AG20443 (cell line): Measurements from ENCODE around the gene CNTN5.

Experiments
- DNase-seq: peaks from one replicate; pipeline ENCODE4 v3.0.0; 2012; ENCODE audit warnings: low spot score, mixed read lengths

CNTN5 gene

DNA sequence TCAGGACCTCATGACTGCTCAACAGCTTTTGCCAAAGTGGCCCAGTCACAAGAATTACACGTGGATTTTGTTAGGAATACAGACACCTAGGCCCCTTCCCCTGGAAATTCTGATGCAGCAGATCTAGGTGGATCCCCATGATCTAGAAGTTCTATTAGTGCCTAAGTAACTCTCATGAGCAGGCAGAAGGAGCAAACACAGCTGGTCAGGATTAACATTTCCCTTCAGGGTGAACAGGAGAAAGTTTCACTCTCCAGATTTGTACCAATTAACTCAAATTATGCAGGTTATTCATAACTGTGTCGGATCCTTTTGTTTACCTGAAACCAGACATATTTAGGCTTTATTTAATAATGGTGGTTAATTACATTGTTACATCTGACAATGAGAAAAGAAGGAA, 1072.9 kb downstream of the CNTN5 start:
- no peak for DNase-seq

DNA sequence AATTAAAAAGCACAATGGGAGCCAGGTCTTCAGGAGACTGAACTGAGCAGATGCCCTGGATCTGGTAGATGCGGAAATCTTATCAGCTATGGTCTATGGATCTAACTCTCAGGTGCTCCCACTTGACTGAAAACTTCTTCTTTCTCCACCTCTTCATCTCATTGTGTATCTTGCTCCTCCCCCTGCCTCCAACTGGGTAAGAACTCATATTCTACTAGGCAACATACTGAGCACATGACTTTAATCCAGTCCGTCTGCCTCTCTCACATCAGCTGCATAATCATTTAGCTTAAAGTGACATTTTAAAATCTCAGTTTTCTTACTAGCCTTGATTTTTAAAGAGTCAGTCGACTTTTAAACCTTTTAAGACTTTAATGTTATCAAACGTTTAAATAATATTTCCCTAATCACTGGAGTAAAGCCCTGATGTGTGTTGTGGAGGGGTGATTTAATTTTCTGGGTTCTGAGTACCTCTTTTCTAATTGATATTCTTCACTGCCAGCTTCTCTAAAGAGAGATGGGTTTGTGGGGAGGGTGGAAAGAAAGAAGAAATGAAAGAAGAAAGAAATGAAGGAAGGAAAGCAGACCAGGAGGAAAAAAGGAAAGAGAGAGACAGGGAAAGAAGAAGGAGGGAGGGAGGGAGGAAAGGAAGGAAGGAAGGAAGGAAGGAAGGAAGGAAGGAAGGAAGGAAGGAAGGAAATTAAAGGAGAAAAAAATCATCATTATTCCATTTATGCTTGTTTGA, 1073.5 kb downstream of the CNTN5 start:
- DNase-seq = no peak

DNA sequence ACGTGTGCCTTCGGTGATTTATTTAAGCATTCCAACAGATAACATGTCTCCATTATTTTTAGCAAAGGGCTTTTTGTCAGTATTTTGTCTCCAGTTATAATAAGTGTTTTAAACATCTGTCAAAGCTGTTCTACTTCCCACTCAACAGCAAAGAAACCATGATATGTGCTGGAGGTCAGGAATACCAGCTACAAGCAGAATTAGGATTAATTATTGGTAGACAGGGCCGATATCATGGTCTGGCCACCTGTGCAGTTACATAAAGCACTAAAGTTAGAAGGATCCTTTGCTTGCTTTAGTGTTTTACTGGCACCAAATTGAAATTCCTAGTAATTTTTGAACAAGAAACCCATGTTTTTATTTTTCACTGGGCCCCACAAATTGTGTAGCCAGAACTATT, 1075.1 kb downstream of the CNTN5 start:
- no peak for DNase-seq

DNA sequence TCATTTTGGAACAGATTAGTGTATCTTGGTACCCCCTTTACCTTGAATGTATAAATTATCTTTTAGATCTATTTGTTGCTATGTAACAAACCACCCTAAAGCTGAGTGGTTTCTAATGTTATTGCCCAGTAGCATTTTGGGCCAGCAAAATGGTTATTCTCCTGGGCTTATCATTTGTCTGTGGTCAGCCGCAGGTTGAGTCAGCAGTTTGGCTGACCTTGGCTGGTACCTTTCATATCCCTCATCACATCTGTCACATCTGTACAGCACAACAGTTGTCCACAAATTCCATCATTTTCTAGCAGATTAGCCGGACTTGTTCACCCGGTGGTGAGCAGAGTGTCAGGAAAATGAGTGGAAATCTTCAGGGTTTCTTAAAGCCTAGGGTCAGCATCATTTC, 1077.8 kb downstream of the CNTN5 start:
- no peak for DNase-seq

DNA sequence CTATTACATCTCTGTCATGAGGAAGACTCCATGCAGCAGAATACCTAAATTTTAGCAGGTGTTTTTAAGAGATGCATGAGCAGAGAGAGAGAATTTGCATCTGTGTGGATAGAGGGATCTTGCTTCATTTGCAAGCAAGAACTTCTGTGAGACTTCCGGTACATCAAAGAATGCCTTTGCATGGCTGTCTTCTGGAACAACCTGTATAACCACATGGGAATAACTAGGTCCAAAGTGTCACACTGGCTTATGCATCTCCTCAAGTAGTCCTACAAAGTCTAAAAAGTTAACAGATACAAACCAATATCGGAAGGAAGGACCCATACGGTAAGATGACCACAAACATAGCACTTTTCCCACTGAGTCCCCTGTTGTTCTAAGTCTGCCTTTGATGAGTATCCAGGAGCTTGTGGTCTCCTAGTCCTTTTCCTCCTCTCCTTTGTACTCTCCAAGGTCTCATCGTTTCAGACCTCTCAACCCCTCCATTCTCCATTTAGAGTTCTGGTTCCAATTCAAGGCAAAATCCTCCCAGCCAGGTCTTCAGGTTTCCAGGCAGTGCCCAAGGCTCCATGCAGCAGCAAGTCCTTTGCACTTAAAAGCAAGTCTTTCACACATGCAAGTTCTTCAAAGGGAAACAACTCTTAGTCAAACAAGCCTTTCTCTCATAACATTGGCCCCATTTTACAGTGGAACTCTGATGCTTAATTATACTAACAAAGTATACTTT, 1084.7 kb downstream of the CNTN5 start:
- no peak for DNase-seq

DNA sequence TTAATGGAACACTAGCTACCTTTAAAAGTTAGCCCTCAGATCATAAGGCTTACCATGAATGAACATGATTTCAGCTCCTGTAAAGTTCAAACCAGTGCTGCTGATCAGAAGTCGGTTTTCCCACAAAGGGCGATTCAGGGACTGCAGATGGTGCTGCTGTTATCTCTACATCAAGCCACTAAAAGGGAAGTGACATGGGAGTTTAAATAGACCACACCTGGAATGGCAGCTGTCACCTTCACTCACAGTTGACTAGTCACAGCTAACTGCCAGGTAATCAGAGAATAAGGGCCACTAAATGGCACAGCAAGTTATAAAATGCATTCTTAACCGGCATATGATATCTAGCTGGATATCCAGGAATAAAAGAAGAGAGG, 1085.2 kb downstream of the CNTN5 start:
- DNase-seq = no peak

DNA sequence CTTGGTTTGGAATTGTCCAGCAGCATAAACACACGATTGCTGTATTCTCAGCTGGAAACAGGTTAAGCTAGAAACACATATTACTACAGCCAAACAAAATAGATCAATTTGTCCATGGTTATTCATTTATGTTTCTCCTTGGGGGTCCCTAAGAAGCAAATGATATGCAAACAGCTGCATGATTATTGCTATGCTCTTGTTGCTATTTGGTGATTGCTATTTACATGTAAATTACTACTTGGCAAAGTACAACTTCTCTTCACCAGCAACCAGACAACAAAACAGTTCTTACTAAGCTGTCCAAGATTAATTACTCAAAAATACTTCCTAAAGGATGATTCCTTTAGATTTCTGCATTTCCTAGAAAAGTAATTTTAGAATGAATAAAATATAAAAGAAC, 1098.4 kb downstream of the CNTN5 start:
- DNase-seq = no peak

DNA sequence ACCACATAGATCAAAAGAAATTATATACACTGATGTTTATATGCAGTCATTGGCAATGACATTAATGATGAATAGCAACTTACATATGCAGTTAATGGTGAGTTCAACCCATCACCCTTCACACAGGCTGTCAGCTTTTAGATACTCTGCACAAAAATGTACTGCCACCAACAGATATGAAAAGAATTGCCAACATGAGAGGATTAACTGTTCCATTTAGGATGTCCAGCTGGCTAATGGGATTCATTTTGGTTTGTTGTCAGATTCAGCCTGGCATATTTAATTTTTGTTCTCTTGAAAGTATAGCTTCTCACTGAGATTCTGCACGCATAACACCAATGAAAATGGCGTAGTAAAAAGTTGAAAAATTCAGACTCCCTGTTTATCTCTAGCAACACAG, 1112.4 kb downstream of the CNTN5 start:
- no peak for DNase-seq

DNA sequence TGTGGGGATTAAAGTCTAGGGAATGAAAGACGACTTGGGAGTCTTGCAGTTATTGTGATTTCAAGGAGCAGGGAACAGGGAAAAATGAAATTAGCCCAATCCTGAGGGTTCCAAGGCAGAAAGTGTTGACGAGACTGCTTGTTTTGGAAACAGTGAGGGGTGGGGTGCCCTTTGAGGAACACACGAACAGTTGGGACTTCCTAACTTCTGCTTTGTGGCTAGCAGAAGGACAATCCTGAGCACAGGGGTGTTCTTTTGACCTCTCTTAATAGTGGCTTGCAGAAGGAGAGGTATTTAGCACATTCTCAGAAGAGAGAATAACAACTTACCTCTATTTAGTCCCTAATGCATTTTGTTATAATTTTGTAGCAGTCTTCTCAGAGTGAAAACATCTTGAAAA, 1120.5 kb downstream of the CNTN5 start:
- DNase-seq = no peak

DNA sequence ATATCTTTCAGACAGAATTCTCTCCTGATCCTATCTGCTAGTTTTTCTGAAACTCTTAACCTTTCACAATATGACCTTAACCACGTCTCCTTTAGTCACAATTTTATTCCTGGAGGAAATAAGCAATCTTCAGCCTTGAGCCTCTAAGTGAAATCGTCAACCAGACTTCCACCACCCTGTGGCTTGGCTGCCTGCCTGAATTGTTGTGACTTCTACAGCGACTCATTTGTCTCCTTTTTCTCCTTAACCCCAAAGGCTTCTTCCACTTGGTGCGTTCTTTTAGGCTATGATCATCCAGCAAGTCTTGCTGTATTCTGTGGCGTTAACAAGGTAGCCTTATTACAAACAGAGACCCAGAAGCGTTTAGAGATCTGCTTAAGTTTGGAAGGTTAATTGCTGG, 1131.2 kb downstream of the CNTN5 start:
- DNase-seq = no peak

DNA sequence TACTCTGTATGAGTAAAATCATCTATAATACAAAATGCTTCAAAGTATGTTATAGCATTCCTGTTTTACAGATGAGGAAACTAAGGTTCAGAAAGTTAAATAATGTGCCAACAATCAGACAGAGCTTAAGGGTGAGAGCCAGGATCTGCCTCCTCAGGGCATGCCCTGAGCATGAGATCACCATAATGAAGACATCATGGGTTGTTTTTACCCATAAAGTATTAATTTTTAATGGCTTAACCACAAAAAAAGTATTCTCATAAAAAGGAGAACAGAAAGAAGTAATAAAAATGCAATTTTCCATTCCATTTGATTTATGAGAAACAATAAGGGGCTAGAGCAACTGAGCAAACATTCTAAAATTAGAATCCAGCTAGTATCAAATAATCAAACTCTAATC, 1132.0 kb downstream of the CNTN5 start:
- DNase-seq = no peak

DNA sequence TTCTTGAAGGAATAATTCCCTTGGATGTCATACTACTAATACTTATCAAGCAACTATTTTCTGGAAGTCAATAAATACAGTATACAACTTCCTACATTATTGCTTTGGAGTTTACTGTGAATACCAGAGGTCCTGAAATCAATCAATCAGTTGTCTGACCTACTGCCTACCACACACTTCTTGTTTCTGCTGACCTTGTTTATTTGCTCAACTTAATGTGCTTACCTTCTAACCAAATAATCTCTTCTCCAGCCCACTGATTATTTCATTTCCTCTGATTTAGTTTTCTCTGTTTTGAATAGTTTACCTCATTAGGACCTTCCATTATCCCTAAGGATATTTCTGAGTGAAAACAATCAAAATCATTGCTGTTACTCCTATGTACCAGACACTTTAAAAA, 1142.7 kb downstream of the CNTN5 start:
- DNase-seq = no peak

DNA sequence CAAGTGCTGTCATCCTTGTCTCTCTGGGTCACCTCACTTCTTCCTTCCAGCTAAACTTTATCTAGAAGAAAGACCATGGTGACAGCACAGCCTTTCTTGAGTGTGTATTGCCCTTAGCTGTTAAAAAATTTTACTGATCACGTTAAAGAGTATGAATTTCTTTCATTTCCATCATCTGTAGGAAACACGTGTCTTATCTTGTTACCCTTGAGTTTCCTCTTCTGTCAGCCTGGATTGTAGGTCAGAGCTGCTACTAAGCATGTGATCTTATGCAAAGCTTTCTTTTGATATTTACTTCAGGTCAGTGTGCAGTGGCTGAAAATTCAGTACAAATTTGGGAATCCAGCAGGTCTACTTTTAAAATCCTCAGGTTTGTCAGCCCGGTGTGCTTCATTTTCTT, 1154.1 kb downstream of the CNTN5 start:
- no peak for DNase-seq

DNA sequence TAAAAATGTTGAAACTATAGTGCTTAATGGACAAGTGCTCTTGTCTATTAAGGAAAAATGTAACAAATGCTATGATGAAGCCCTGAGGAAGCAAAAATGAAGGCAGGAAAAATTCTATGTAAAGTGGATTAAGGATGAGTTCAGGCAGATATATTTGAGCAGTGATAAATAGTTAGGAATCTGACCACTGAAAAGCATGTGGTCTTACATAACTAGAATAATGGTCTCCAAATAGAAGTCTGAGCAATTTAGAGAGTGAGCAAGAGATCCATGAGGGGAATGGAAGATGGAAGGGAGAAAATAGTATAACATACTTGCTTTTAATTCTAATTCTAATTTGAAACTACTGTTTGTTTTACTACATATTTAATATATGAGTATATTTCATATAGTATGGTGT, 1155.7 kb downstream of the CNTN5 start:
- no peak for DNase-seq

DNA sequence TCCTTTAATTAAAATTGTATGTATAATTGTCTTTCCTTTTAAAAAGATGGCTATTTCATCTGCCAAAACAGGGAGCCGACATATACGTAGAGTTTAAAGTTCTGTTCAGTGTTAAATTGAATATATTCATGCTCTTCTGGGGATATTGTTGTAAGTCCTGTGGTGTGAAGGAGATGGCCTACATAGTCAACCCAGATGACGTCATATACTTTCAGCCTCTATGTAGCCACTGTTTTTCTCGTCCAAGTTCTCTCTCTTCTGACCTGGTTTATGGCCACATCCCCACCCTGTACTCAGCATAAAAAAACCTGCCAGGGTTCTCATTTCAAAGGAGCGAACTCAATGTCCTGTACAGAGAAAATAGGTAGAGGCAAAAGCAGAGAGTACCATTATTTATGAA, 1156.9 kb downstream of the CNTN5 start:
- no peak for DNase-seq

DNA sequence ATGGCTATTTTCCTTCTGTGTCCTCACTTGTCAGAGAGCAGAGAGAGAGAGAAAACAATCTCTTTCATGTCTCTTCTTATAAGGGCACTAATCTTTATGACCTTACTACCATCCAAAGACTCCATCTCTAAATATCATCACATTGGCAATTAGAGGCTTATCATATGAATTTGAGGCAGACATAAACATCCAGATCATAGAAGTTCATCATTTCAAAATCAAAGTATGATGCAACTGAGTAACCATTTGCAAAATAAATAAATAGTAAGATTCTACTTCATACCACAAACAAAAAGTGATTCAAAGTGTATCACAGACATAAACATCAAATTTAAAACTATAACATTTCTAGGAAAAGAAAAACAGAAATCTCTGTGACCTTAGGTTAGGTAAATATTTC, 1161.6 kb downstream of the CNTN5 start:
- DNase-seq = no peak

DNA sequence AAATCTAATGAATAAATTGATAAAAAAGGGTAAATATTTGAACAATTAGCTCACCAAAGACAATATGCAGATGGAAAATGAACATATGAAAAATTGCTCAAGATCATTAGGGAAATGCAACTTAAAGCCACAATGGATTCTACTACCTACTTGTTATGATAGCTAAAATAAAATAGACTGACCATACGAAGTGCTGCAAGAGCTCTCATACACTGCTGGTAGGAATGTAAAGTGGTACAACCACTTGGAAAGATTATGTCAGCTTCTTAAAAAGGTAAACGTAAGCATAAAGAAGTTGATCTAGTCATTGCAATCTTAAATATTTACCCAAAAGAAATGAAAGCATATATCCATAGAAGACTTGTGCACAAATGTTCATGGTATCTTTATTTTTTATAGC, 1162.2 kb downstream of the CNTN5 start:
- DNase-seq = no peak

DNA sequence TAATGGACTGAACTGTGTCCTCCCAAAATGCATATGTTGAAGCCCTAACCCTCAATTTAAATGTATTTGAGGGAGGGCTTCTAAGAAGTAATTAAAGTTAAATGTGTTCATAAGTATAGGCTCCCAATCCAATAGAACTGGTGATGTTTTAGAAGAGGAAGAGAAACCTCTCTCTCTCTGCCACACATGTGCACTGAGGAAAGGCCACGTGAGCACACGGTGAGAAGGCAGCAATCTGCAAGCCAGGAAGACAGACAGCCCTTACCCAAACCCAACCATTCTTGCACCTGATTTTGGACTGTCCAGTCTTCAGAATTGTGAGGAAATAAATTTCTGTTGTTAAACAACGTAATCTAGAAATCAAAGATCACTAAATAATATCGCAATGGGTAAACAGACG, 1164.8 kb downstream of the CNTN5 start:
- no peak for DNase-seq

DNA sequence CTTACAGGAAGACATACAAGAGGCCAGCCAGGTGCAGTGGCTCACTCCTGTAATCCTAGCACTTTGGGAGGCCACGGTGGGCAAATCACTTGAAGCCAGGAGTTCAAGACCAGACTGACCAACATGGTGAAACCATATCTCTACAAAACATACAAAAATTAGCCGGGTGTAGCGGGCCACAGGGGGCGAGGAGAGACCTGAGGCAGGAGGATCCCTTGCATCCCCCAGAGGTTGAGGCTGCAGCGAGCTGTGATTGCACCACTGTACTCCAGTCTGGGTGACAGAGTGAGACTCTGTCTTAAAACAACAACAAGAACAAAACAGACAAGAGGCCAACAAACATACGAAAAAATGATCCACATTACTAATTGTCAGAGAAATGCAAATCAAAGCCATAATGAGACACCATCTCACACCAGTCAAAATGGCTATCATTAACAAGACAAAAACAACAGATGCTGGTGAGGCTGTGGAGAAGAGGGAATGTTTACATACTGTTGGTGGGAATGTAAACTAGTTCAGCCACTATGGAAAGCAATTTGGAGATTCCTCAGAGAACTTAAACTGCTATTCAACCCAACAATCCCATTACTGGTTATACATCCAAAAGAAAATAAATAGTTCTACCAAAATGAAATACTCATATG, 1167.5 kb downstream of the CNTN5 start:
- no peak for DNase-seq

DNA sequence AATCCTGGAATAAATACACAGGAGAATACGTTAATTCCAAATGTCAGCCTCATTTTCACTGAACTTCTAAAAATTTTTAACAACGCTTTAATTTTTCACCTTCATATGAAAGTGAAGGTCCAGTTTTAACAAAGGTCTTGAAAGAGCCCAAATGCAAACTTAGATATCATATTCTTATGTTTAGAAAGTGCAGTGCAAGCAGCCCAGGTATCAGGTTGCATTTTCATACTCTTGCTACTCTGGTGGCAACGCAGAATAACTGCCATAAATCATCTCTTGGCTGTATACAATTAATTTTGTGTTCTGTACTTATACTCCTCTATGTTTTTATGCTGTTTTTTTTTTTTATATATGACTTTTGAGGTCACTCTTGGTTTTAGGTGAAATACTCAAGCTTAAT, 1169.6 kb downstream of the CNTN5 start:
- no peak for DNase-seq

DNA sequence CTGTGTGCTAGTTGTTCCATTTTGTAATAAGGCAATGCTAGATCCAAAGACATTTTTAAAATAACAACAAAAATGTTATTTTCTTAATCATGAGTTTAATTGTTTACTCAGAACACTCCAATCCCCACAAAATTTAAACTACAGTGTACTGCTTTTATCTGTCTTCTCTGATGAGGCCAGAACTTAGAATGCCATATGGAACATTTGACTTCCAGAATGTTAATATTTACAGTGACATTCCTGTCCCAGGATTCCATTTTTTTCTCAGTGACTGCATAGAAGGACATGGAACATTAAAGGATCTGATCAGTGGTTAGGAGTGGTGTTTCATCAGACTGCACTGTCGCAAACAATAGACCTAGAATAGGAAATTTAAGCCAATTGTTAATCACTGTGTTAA, 1171.4 kb downstream of the CNTN5 start:
- DNase-seq = no peak

DNA sequence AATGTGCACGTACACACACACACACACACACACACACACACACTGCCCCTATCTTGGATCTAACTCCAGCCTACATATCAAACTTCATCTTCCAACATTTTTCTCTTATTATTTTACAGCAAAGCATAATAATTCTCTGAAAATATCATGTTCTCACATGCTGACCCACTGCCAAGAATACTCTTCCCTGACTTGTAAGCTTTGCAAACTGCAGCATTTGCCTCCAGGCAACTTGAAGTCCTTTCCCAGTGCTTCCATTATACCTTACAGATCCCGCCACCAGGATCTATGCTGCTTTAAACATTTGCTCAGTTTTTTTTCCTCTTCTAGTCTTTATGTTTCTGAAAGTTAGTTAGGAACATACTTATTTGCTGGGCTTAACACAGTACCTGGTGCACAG, 1183.0 kb downstream of the CNTN5 start:
- no peak for DNase-seq

DNA sequence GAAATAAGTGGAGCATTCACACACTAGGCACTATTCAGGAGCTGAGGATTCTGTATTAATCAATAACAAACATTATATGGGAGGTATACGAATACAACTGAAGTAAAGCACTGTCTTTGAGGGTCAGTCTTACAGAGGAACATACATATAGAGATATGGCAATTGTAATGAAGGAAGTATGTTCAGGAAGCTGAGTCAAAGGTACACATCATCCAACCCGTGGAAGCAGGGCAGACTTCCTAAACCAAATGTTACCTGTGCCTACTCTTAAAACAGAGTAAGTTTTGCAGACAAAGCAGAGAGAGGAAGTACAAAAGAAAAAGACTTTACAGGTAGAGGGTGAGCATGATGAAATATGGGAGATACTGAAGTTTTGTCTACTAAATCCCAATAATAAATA, 1185.2 kb downstream of the CNTN5 start:
- DNase-seq = no peak

DNA sequence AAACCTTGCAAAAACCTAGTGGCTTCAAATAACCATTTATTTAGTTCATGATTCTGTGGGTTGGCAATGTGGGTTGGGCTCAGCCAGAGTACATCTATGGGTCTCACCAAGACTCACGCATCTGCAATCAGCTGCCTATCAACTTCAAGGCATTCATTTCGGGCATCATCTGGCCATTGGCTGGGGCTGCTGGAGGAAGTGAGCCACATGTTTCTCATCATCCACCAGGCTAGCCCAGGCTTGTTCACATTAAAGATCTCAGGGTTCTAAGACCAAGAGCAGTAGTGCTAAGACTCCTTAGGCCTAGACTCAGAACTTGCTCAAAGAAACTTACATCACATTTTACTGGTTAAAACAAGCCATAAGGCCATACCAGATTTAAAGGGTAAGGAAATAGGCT, 1187.5 kb downstream of the CNTN5 start:
- DNase-seq = no peak
